MM.1S (cell line): ENCODE results near the gene DHRS1.

Source experiments
- DNase-seq: peaks from one replicate; pipeline ENCODE4 v3.0.0-alpha.2; 2015
- H2AFZ ChIP-seq: fragments of 300-600 bp; sonication (generic); 2 replicates; pipeline ENCODE4 v1.6.0; 2016; ENCODE audit warnings: antibody characterized with exemption, low read length
- H3F3A ChIP-seq: fragments of 300-600 bp; sonication (generic); 2 replicates; pipeline ENCODE4 v1.6.1; 2016; ENCODE audit warnings: mild to moderate bottlenecking, antibody characterized with exemption, low read length, moderate library complexity, mixed read lengths; ENCODE audit not compliant: insufficient read depth
- H3K27ac ChIP-seq: fragments of 300-600 bp; sonication (generic); 2 replicates; pipeline ENCODE4 v1.5.1; 2016; ENCODE audit warnings: mild to moderate bottlenecking, low read length
- H3K27me3 ChIP-seq: fragments of 300-600 bp; sonication (generic); replicated peaks from 2 replicates; pipeline ENCODE4 v1.6.0; 2016; ENCODE audit warnings: low read length; ENCODE audit not compliant: insufficient read depth
- H3K36me3 ChIP-seq: fragments of 300-600 bp; sonication (generic); replicated peaks from 2 replicates; pipeline ENCODE4 v1.6.1; 2016; ENCODE audit warnings: mild to moderate bottlenecking, low read length, mixed read lengths; ENCODE audit not compliant: insufficient read depth
- H3K4me1 ChIP-seq: fragments of 300-600 bp; sonication (generic); 2 replicates; pipeline ENCODE4 v1.6.1; 2016; ENCODE audit warnings: low read length, mixed read lengths
- H3K4me2 ChIP-seq: fragments of 300-600 bp; sonication (generic); 2 replicates; pipeline ENCODE4 v1.6.0; 2016; ENCODE audit warnings: low read depth, low read length
- H3K4me3 ChIP-seq: fragments of 300-600 bp; sonication (generic); 2 replicates; pipeline ENCODE4 v1.5.1; 2016; ENCODE audit warnings: low read length, mixed read lengths
- H3K79me2 ChIP-seq: fragments of 300-600 bp; sonication (generic); 2 replicates; pipeline ENCODE4 v1.6.1; 2016; ENCODE audit warnings: mixed run types, low read length, mixed read lengths
- H3K9ac ChIP-seq: fragments of 300-600 bp; sonication (generic); 2 replicates; pipeline ENCODE4 v1.6.1; 2016; ENCODE audit warnings: low read length, mixed read lengths
- H3K9me2 ChIP-seq: fragments of 300-600 bp; sonication (generic); replicated peaks from 2 replicates; pipeline ENCODE4 v1.6.1; 2016; ENCODE audit warnings: mild to moderate bottlenecking, low read length, mixed read lengths; ENCODE audit not compliant: insufficient read depth
- H3K9me3 ChIP-seq: fragments of 300-600 bp; sonication (generic); replicated peaks from 2 replicates; pipeline ENCODE4 v1.6.1; 2016; ENCODE audit warnings: mild to moderate bottlenecking, low read length, mixed read lengths; ENCODE audit not compliant: insufficient read depth
- H4K20me1 ChIP-seq: fragments of 300-600 bp; sonication (generic); 2 replicates; pipeline ENCODE4 v1.6.1; 2016; ENCODE audit warnings: mild to moderate bottlenecking, low read length, moderate library complexity, mixed read lengths; ENCODE audit not compliant: insufficient read depth
- CTCF ChIP-seq: fragments of 300-600 bp; sonication (generic); IDR thresholded peaks from 2 replicates; pipeline ENCODE4 v1.5.1; 2016; ENCODE audit warnings: antibody characterized with exemption, low read length, mixed read lengths
- EZH2 ChIP-seq: fragments of 300-600 bp; sonication (generic); optimal IDR thresholded peaks from 2 replicates; pipeline ENCODE3; 2017; ENCODE audit warnings: low read depth, mild to moderate bottlenecking, antibody characterized with exemption, low read length, mixed read lengths
- EZH2phosphoT487 ChIP-seq: fragments of 300-600 bp; sonication (generic); IDR thresholded peaks from 2 replicates; pipeline ENCODE4 v1.6.1; 2018; ENCODE audit warnings: antibody characterized with exemption, low read length

The DHRS1 gene

GRCh38 chr14:24289649-24290280, 9.8 kb downstream of the DHRS1 start:
- Histone ChIP-seq H3K9me2 (no peaks in the 10 kb centered on the region), H2AFZ (no peak overlapping the region), H3K27ac (no peak overlapping the region), H3K4me3 (no peak overlapping the region), H3K27me3 (no peaks in the 10 kb centered on the region), H3K9ac (no peak overlapping the region), H3F3A (no peaks in the 10 kb centered on the region), H3K9me3 (no peaks in the 10 kb centered on the region), H3K4me2 (no peak overlapping the region), H3K79me2 (no peaks in the 10 kb centered on the region), H3K36me3 (no peaks in the 10 kb centered on the region), H3K4me1 (no peaks in the 10 kb centered on the region), H4K20me1 (no peaks in the 10 kb centered on the region)
- TF ChIP-seq EZH2phosphoT487 (no peak), CTCF (no peak), EZH2 (no peak)
- no peak for DNase-seq

- Histone ChIP-seq H3F3A (no peaks in the 10 kb centered on the region), H3K9me3 (no peaks in the 10 kb centered on the region), H3K9ac (no peak overlapping the region), H3K4me3 (no peak overlapping the region), H4K20me1 (no peaks in the 10 kb centered on the region), H3K27ac (no peak overlapping the region), H3K27me3 (no peaks in the 10 kb centered on the region), H3K9me2 (no peaks in the 10 kb centered on the region), H3K4me1 (no peaks in the 10 kb centered on the region), H3K4me2 (no peak overlapping the region), H3K79me2 (no peaks in the 10 kb centered on the region), H3K36me3 (no peaks in the 10 kb centered on the region), H2AFZ (no peak overlapping the region)
- no peak for TF ChIP-seq EZH2phosphoT487
- no peak for TF ChIP-seq EZH2
- no peak for TF ChIP-seq CTCF
- no peak for DNase-seq
Measured at GRCh38 chr14:24286996-24287395, 12.6 kb downstream of the DHRS1 start.

GRCh38 chr14:24285351-24285750, 14.2 kb downstream of the DHRS1 start:
- H2AFZ ChIP-seq, result no peak overlapping the region
- no peak overlapping the region for H3K4me2 ChIP-seq
- no peak overlapping the region for H3K27ac ChIP-seq
- no peaks in the 10 kb centered on the region for H4K20me1 ChIP-seq
- no peak for DNase-seq
- no peak overlapping the region for H3K4me3 ChIP-seq
- H3K9me3 ChIP-seq, result no peaks in the 10 kb centered on the region
- H3K27me3 ChIP-seq, result no peaks in the 10 kb centered on the region
- no peaks in the 10 kb centered on the region for H3K9me2 ChIP-seq
- TF ChIP-seq EZH2 (no peak), EZH2phosphoT487 (no peak), CTCF (no peak)
- no peaks in the 10 kb centered on the region for H3K79me2 ChIP-seq
- H3K36me3 ChIP-seq, result no peaks in the 10 kb centered on the region
- no peak overlapping the region for H3K9ac ChIP-seq
- no peaks in the 10 kb centered on the region for H3K4me1 ChIP-seq
- H3F3A ChIP-seq, result no peaks in the 10 kb centered on the region
